ENCODE data around the gene PLIN5. TPM values are rescaled to one million over a fixed set of nuclear protein-coding genes. Genes with fewer than 3 reads are reported as not detected.

Gene PLIN5
- total RNA-seq, 1 donor from 2014 or later: 0.27 TPM

DNA sequence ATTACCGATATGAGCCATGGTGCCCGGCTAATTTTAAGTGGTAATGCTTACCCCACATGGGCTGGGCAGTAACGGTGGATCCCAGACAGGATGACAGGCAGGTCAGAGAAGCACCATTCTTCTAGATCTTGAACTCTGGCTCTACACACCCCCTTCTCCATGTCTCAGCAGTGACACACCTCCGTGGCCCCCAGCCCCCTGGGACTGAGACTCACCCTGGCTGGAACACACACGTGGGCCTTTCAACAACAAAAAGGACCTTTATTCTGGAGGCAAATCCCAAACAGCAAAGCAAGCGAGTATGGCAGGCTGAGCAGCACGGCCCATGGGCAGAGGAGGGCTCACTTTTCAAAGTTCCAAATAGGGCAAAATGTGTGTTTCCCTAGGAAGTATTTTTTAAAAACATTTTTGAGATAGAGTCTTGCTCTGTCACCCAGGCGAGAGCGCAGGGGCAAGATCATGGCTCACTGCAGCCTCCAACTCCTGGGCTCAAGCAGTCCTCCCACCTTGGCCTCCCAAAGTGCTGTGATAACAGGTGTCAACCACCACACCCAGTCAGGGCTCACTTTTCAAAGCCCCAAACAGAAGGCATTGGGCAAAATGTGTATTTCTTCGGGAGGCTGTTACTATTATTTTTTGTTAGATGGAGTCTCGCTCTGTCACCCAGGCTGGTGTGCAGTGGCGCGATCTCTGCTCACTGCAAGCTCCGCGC is 12.6 kb downstream of the PLIN5 start:
- no peaks in the 10 kb centered on the region for H3K9me3 Mint-ChIP-seq
- no peak overlapping the region for H3K27ac Mint-ChIP-seq
- TF ChIP-seq CTCF (IDR thresholded peaks at IDR 0.05; ENCODE audit: unreplicated experiment): no peak
- H3K4me3 Mint-ChIP-seq: no peak overlapping the region
- H3K27me3 Mint-ChIP-seq (ENCODE audit: low read depth): no peaks in the 10 kb centered on the region
- DNase-seq (ENCODE audit: low spot score in 2 of 2, unreplicated experiment in 2 of 2): no peak
- H3K36me3 Mint-ChIP-seq: no peaks in the 10 kb centered on the region
- peaks cover 4% of the 10 kb centered on the region for H3K4me1 Mint-ChIP-seq

- Mint-ChIP-seq H3K27ac (no peak overlapping the region), H3K36me3 (no peaks in the 10 kb centered on the region), H3K4me1 (peaks cover 4% of the 10 kb centered on the region), H3K27me3 (ENCODE audit: low read depth) (no peaks in the 10 kb centered on the region), H3K9me3 (no peaks in the 10 kb centered on the region), H3K4me3 (no peak overlapping the region)
- no peak for DNase-seq (ENCODE audit: low spot score in 2 of 2, unreplicated experiment in 2 of 2)
- no peak for TF ChIP-seq CTCF (IDR thresholded peaks at IDR 0.05; ENCODE audit: unreplicated experiment)
Observed at GRCh38 chr19:4521888-4522242, 13.2 kb downstream of the PLIN5 start.

- H3K27me3 Mint-ChIP-seq (ENCODE audit: low read depth): no peaks in the 10 kb centered on the region
- no peaks in the 10 kb centered on the region for H3K36me3 Mint-ChIP-seq
- H3K27ac Mint-ChIP-seq: no peak overlapping the region
- no peak for TF ChIP-seq CTCF (IDR thresholded peaks at IDR 0.05; ENCODE audit: unreplicated experiment)
- no peak for DNase-seq (ENCODE audit: low spot score in 2 of 2, unreplicated experiment in 2 of 2)
- peaks cover 4% of the 10 kb centered on the region for H3K4me1 Mint-ChIP-seq
- no peak overlapping the region for H3K4me3 Mint-ChIP-seq
- no peaks in the 10 kb centered on the region for H3K9me3 Mint-ChIP-seq
Observed at GRCh38 chr19:4521170-4521887, 13.7 kb downstream of the PLIN5 start.

DNA sequence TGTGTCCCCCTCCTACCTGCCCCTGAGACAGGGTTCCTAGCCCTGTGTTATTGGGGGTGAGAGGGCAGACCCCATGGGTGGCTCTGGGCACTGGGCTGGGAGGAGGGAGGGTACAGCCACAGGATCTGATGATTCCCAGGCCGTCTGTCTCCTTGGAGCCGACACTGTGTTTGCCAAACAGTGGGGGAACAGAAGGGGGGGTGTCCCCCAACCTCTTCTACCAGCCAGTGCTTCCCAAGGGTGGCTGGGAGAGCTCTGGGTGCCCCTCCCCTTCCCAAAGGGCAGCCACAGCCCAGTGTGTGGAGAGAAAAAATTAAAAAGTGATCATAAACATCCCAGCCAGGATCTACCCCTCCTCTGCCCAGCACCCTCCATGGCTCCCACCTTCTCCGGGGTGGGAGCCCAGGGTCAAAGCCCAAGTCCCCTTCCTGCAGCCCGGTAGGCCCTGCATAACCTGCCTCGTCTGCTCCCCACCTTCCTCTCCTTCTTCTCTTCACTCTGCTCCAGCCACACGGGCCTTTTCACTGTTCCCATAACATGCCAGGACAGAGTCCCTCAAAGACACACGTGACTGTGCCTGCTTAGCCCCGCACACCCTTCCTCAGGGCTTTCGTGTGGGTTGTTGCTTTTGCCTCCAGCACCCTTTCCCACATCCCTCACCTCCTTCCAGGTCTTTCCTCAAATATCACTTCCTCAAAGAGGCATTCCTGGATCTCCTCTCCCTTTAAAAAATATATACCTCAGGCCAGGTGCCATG is 15.3 kb downstream of the PLIN5 start:
- Mint-ChIP-seq H3K27me3 (ENCODE audit: low read depth) (peaks cover 2% of the 10 kb centered on the region), H3K4me3 (no peak overlapping the region), H3K9me3 (no peaks in the 10 kb centered on the region), H3K36me3 (no peaks in the 10 kb centered on the region), H3K4me1 (peaks cover 4% of the 10 kb centered on the region), H3K27ac (peak overlapping the region; percentile 11)
- TF ChIP-seq CTCF (IDR thresholded peaks at IDR 0.05; ENCODE audit: unreplicated experiment): no peak
- DNase-seq (ENCODE audit: low spot score in 2 of 2, unreplicated experiment in 2 of 2): no peak

- Mint-ChIP-seq H3K27me3 (ENCODE audit: low read depth) (peaks cover 2% of the 10 kb centered on the region), H3K4me1 (peaks cover 4% of the 10 kb centered on the region), H3K36me3 (no peaks in the 10 kb centered on the region), H3K9me3 (no peaks in the 10 kb centered on the region), H3K4me3 (no peak overlapping the region), H3K27ac (no peak overlapping the region)
- no peak for DNase-seq (ENCODE audit: low spot score in 2 of 2, unreplicated experiment in 2 of 2)
- no peak for TF ChIP-seq CTCF (IDR thresholded peaks at IDR 0.05; ENCODE audit: unreplicated experiment)
Observed at GRCh38 chr19:4519172-4519496, 15.9 kb downstream of the PLIN5 start.
